IMR-90 (cell line): ENCODE data around the gene ABCG4. TPM values are rescaled to one million over a fixed set of nuclear protein-coding genes. Genes with fewer than 3 reads are reported as not detected.
A peak's percentile ranks its signal among the peaks of the same experiment; 100 is the strongest.

ENCODE experiments used
- ATAC-seq: fragments of 200-7000 bp; cut with Tn5 transposase; 2 replicates; pipeline ENCODE4 v1.9.1; 2020; ENCODE audit warnings: low read depth, mild to moderate bottlenecking, moderate library complexity
- BruUV-seq: library from RNA; stranded (reverse); fragments of 400-500 nt; replicated peaks from 2 replicates; lab custom pipeline; 2021; lab: Mats Ljungman, UMichigan
- CTCF ChIA-PET: fragments of 300-600 bp; formaldehyde crosslinking; extraction: SDS; loops from one replicate; lab custom pipeline; 2021; ENCODE audit warnings: antibody characterized with exemption; lab: Yijun Ruan, JAX
- POLR2A ChIA-PET: fragments of 300-600 bp; sonication (Branson Sonifier 250); formaldehyde crosslinking; loops from one replicate; lab custom pipeline; 2022; ENCODE audit warnings: antibody characterized with exemption; ENCODE audit not compliant: unreplicated experiment; lab: Charles Lee
- DNase-seq: peaks from one replicate; pipeline ENCODE4 v3.0.0; 2013
- H2AFZ ChIP-seq: replicated peaks from 2 replicates; pipeline ENCODE3; 2013; ENCODE audit warnings: low read length, mild to moderate bottlenecking; ENCODE audit not compliant: poor library complexity
- H2AK5ac ChIP-seq: 2 replicates; pipeline ENCODE4 v1.6.1; 2013; ENCODE audit warnings: low read depth, low read length, inconsistent platforms
- H2AK9ac ChIP-seq: replicated peaks from 2 replicates; pipeline ENCODE3; 2013; ENCODE audit warnings: mild to moderate bottlenecking, low read depth, low read length, moderate library complexity; ENCODE audit not compliant: poor library complexity
- H2BK120ac ChIP-seq: 2 replicates; pipeline ENCODE4 v1.6.1; 2013; ENCODE audit warnings: low read depth, low read length, inconsistent platforms
- H2BK15ac ChIP-seq: 3 replicates; pipeline ENCODE4 v1.6.1; 2013; ENCODE audit warnings: low read depth, low read length, inconsistent platforms
- H2BK20ac ChIP-seq: 2 replicates; pipeline ENCODE4 v1.6.1; 2013; ENCODE audit warnings: low read depth, mild to moderate bottlenecking, inconsistent platforms, low read length, moderate library complexity
- H2BK5ac ChIP-seq: 2 replicates; pipeline ENCODE4 v1.6.1; 2013; ENCODE audit warnings: mild to moderate bottlenecking, low read depth, low read length, inconsistent platforms; ENCODE audit not compliant: poor library complexity, severe bottlenecking
- H3K14ac ChIP-seq: replicated peaks from 2 replicates; pipeline ENCODE4 v1.6.1; 2013; ENCODE audit warnings: low read depth, low read length, inconsistent platforms
- H3K18ac ChIP-seq: 2 replicates; pipeline ENCODE4 v1.6.1; 2013; ENCODE audit warnings: low read depth, low read length, control low read depth
- H3K23ac ChIP-seq: 2 replicates; pipeline ENCODE4 v1.6.1; 2013; ENCODE audit warnings: low read depth, low read length, inconsistent platforms
- H3K27ac ChIP-seq: 2 replicates; pipeline ENCODE4 v1.5.1; 2013; ENCODE audit warnings: mild to moderate bottlenecking, control low read depth, low read length; ENCODE audit not compliant: insufficient read depth
- H3K27me3 ChIP-seq: 2 replicates; pipeline ENCODE4 v1.6.1; 2013; ENCODE audit warnings: low read length; ENCODE audit not compliant: control insufficient read depth, insufficient read depth
- H3K36me3 ChIP-seq: 2 replicates; pipeline ENCODE4 v1.6.1; 2013; ENCODE audit warnings: low read length, mixed read lengths; ENCODE audit not compliant: control insufficient read depth, insufficient read depth
- H3K4ac ChIP-seq: 2 replicates; pipeline ENCODE4 v1.6.1; 2013; ENCODE audit warnings: low read depth, low read length, inconsistent platforms
- H3K4me1 ChIP-seq: 2 replicates; pipeline ENCODE4 v1.6.1; 2013; ENCODE audit warnings: low read length, mixed read lengths; ENCODE audit not compliant: control insufficient read depth, insufficient read depth
- H3K4me2 ChIP-seq: 2 replicates; pipeline ENCODE4 v1.6.1; 2013; ENCODE audit warnings: low read depth, mild to moderate bottlenecking, control low read depth, low read length, moderate library complexity
- H3K4me3 ChIP-seq: 2 replicates; pipeline ENCODE4 v1.5.1; 2013; ENCODE audit warnings: low read depth, mild to moderate bottlenecking, control low read depth, low read length, moderate library complexity; ENCODE audit not compliant: insufficient read depth
- H3K56ac ChIP-seq: 2 replicates; pipeline ENCODE4 v1.6.1; 2013; ENCODE audit warnings: low read length, inconsistent platforms; ENCODE audit not compliant: insufficient read depth; ENCODE audit errors: extremely low read depth
- H3K79me1 ChIP-seq, 2 experiments: 2 replicates each; pipeline ENCODE4 v1.6.1; 2013; ENCODE audit warnings: low read length in 2 of 2, inconsistent platforms in 1 of 2, low read depth in 1 of 2
- H3K9ac ChIP-seq: 2 replicates; pipeline ENCODE4 v1.6.1; 2013; ENCODE audit warnings: low read depth, low read length, control low read depth
- H3K9me1 ChIP-seq: 2 replicates; pipeline ENCODE4 v1.6.1; 2013; ENCODE audit warnings: low read length, inconsistent platforms; ENCODE audit not compliant: insufficient read depth
- H3K9me3 ChIP-seq: 2 replicates; pipeline ENCODE4 v1.6.1; 2013; ENCODE audit warnings: low read length; ENCODE audit not compliant: control insufficient read depth, insufficient read depth
- H4K20me1 ChIP-seq: 2 replicates; pipeline ENCODE4 v1.6.1; 2013; ENCODE audit warnings: low read length, inconsistent platforms; ENCODE audit not compliant: insufficient read depth
- H4K5ac ChIP-seq: 2 replicates; pipeline ENCODE4 v1.6.1; 2013; ENCODE audit warnings: mild to moderate bottlenecking, low read depth, low read length, control low read depth
- H4K8ac ChIP-seq, 2 experiments: 2 replicates each; pipeline ENCODE4 v1.6.1; 2013; ENCODE audit warnings: low read depth in 2 of 2, low read length in 2 of 2, control low read depth in 1 of 2, inconsistent platforms in 1 of 2
- H4K91ac ChIP-seq: 2 replicates; pipeline ENCODE4 v1.6.1; 2013; ENCODE audit warnings: low read depth, low read length, inconsistent platforms; ENCODE audit not compliant: insufficient read depth
- CEBPB ChIP-seq: IDR thresholded peaks from 2 replicates; pipeline ENCODE4 v1.6.1; 2012; ENCODE audit warnings: low read depth, low read length, improper control_type of control experiment
- FOS ChIP-seq: fragments of 150-350 bp; IDR thresholded peaks from 2 replicates; pipeline ENCODE4 v1.6.1; 2016; ENCODE audit warnings: low read depth, low read length
- WGBS, 2 experiments: methylation state at CpG; one replicate each; pipeline versions ENCODE4 v1.1.5 to v1.1.7; 2013; ENCODE audit warnings: missing lambda C conversion rate in 2 of 2; ENCODE audit not compliant: insufficient read length in 1 of 2; ENCODE audit errors: extremely low coverage in 2 of 2; 5-methylcytosine and 5-hydroxymethylcytosine counted together
- dilution Hi-C: fragments of 300-500 bp; cut with HindIII; formaldehyde crosslinking; loops from one replicate; pipeline ENCODE4 v1.14.3; 2018; ENCODE audit warnings: low sequenced_read_pairs; ENCODE audit not compliant: unreplicated experiment
- in situ Hi-C: fragments of 300-500 bp; cut with MboI; formaldehyde crosslinking; loops from 3 replicates; pipeline ENCODE4 v1.14.3; 2019; ENCODE audit warnings: low sequenced_read_pairs, inconsistent platforms, mixed read lengths
- intact Hi-C: fragments of 100-400 bp; cut with micrococcal nuclease; formaldehyde crosslinking; loops from 2 replicates; pipeline ENCODE4 v1.10.0; 2022
- polyA plus RNA-seq, 3 experiments: library from polyadenylated mRNA; depleted of rRNA; stranded (reverse); fragments of >200 nt; gene quantifications; 2 replicates each; pipeline ENCODE4 v1.2.3, GENCODE V29; 2012; ENCODE audit warnings: low replicate concordance in 1 of 3
- total RNA-seq: library from RNA; depleted of rRNA; stranded (reverse); fragments of >200 nt; gene quantifications from 2 replicates; pipeline ENCODE4 v1.2.3, GENCODE V29; 2012

ABCG4 gene
- total and polyA plus RNA-seq, 2 of the 4 experiments (the other 2 are of a cell fraction), result under 0.01 to 0.26 TPM

DNA sequence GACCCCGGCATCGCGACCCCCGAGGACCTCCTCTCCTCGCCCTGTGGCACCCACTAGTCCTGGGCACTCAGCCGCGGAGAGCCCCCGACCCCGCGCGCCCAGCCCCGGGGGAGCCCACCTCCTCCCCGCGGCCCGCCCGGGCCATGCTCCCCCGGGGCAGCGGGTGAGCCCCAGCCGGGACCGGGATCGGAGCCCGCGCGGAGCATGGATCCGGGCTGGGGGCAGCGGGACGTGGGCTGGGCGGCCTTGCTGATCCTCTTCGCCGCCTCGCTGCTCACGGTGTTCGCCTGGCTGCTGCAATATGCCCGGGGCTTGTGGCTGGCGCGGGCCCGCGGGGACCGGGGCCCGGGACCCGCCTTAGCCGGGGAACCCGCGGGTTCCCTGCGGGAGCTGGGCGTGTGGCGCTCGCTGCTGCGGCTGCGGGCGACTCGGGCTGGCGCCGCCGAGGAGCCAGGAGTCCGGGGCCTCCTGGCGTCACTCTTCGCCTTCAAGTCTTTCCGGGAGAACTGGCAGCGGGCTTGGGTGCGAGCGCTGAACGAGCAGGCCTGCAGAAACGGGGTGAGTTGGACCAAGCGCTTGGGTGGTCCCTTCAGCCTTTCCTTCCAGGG, 41.2 kb upstream of the ABCG4 start (continued):
- TF ChIP-seq FOS, result no peak

DNA sequence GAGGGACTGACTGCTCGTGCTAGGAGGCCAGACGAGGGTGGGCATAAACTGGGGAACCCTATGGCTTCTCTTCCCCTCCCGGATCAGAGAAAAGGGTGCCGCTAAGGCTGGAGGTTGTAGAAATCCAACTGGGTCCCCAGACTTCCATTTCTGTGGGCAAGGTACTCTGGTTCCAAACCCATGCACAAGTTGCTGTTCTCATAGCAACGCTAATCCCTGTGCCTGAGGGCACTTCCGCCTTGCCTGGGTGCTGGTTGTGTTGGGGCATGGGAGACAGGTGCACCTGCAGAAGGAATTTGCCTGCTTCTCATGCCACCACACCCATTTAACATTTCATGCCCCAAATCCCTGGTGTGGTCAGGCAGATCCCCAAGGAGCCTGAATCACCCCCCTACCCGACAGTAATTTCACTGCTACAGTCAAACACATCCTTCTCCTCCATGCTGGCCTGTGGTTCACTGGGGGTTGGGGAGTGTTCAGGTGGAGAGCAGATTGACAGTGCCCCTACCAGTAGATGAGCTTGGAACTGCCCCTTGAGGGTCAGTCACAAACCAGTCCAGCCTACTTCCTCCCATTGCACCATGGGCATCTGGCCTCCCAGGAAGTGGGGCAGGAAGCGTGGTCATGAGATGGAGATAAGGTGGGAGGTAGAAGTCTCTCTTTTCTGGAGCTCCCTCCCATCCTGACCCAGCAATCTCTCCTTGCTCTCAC, 40.6 kb upstream of the ABCG4 start:
- peak overlapping the region; percentile 45 for H3K4me3 ChIP-seq
- H4K20me1 ChIP-seq, result peaks cover 4% of the 10 kb centered on the region; the same call in 1 of the 2 replicates
- no peak overlapping the region for H4K91ac ChIP-seq
- no peak overlapping the region for H3K56ac ChIP-seq
- H3K4ac ChIP-seq, result peak overlapping the region; percentile 19; the same call in 1 of the 2 replicates
- H2BK20ac ChIP-seq, result no peak overlapping the region
- no peak overlapping the region for H3K18ac ChIP-seq
- peak overlapping the region; percentile 95 for H3K4me2 ChIP-seq
- no TSS peak for BruUV-seq
- in situ Hi-C loops, result no loop called here
- H3K79me1 ChIP-seq, result peaks cover 21 to 52% of the 10 kb centered on the region in 2 experiments
- no peak overlapping the region for H2BK120ac ChIP-seq
- H3K9me1 ChIP-seq, result peaks cover 21% of the 10 kb centered on the region
- peak overlapping the region; percentile 10 for H3K23ac ChIP-seq
- no peak for TF ChIP-seq CEBPB
- H3K9ac ChIP-seq, result peak overlapping the region; percentile 81
- H2AK9ac ChIP-seq, result peak overlapping the region; percentile 89
- peak overlapping the region; percentile 36; the same call in 1 of the 2 replicates for H3K27ac ChIP-seq
- H2AK5ac ChIP-seq, result peak overlapping the region; percentile 52; the same call in 1 of the 2 replicates
- peak overlapping the region in 1 of 2 experiments; percentile 22; a peak in 2 of 4 replicates for H4K8ac ChIP-seq
- dilution Hi-C loops, result no loop called here
- H3K36me3 ChIP-seq, result peaks cover 19% of the 10 kb centered on the region
- DNase-seq (peak; percentile 27), ATAC-seq (no peak)
- H3K4me1 ChIP-seq, result peaks cover 9% of the 10 kb centered on the region
- intact Hi-C loops, result loop anchor here (10.0 kb wide), 1 partner anchor 366 kb away; no protein-coding TSS in a partner anchor
- no peak overlapping the region for H2BK15ac ChIP-seq
- peak overlapping the region; percentile 91 for H2AFZ ChIP-seq
- H2BK5ac ChIP-seq, result no peak overlapping the region
- ChIA-PET CTCF (no interaction called here), POLR2A (interaction anchor here (0.6 kb wide), 1 partner anchor 78 kb away, joined by 18 read pairs; no protein-coding TSS in a partner anchor)
- H3K27me3 ChIP-seq, result no peaks in the 10 kb centered on the region
- 0 out of 2 replicates have a peak overlapping the region, but pooled peaks have one; percentile 11 for H3K14ac ChIP-seq
- no peaks in the 10 kb centered on the region for H3K9me3 ChIP-seq
- H4K5ac ChIP-seq, result no peak overlapping the region
- 20% methylated on average over 2 of the region's 8 CpGs; no CpG with 5 or more reads in 1 of the 2 experiments for WGBS, 2 experiments
